ENCODE measurements around the gene FAM168B.

FAM168B gene

DNA sequence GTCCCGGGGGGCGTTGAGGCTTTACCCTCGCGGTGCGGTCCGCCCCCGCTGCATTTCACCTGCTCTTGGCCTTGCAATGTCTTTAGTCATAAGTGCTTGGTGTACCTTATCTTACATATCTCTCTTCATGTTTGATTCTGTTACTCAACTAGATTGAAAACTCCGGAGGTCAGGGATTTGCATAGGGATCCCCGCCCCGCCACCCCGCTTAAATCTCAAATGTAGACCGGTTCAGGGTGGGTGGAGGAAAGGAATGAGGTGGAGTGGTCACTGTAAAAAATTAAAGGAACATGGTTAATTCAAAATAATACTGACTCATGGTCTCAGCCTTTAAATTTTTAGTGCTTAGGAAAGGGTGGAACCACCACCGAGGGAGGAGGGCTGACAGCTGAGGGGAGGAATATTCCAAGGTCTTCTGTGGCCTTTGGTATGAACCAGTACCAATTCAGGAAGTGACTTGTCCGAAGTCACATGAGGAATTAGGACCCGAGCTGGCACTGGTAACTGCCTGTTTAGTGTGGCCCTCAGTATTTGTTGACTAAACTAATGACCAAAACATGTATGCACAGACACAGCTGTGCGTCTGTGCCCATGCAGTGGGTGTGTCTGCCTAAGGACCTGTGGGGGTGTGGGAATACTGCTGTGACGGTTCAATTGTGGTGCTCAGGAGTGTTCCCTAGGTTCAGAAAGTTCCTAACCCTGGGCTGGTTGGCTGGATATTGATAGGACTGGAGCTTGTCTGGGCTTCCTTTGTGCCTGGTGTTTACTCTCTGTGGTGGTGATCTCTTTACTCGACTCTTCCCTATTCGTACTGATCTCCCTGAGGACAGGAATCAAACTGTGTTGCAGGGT is 12.9 kb upstream of the FAM168B start:
- Histone ChIP-seq H3K4me3 (ENCODE audit: low read depth, low read length) (peak overlapping the region; percentile 95), H3K36me3 (replicated peaks) (no peaks in the 10 kb centered on the region), H3K27ac (peak overlapping the region; percentile 89), H3K27me3 (replicated peaks) (no peaks in the 10 kb centered on the region)
- in situ Hi-C loops (cut with HindIII; ENCODE audit: low pct_ligation_motif_present, low sequenced_read_pairs): no loop called here
- DNase-seq: peak; percentile 43
- no peak for TF ChIP-seq CTCF (IDR thresholded peaks at IDR 0.05; ENCODE audit: low read depth, low read length, missing control alignments)

DNA sequence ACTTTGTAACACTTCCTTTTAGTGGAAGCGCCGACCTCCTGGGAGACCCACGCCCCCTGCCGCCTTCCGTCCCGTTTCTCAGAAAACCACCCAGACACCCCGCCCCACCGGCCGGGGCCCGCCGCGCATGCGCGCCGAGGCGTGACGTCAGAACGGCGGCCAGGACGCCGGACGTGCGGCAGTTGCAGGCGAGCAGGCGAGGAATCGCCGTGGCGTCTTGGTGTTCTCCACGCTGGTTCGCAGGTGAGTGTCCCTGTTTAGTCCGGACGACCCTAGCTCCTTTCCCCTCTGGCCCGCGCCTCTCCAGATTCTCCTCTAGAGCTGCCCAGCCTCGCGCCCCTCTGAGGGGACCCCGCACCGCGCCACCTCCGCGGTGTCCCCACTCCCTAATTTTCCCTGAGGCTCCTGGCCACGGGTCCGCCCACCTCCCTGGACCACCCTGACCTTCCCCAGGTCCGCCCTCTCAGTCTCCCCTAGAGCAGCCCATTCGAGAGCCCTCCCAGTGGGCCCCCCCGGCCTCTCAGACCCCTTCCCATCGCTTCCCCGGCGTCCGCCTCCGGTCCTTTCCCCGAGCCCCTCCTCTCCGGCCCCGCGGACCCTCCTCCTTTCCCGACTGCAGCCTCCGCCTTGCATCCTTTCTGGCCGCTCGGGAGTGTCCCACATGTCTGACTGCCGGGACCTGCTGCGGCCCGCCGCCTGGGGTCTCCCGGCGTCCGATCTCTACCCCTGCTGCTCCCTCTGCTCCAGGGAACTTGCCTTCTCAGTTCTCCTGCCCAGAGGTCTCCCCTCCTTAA is 12.1 kb upstream of the FAM168B start, which contains the start of gene PLEKHB2:
Gene PLEKHB2 (plus strand): TSS at position 181 of the 794 bp plus-strand sequence. CDS start 15,606 bp downstream, outside the sequence.
- TF ChIP-seq CTCF (IDR thresholded peaks at IDR 0.05; ENCODE audit: low read depth, low read length, missing control alignments): peak; percentile 31
- peak within 1 kb of the TSS; percentile 89 for H3K27ac ChIP-seq
- H3K36me3 ChIP-seq (replicated peaks): no peaks in the 10 kb centered on the region
- peak; percentile 85 for DNase-seq
- H3K4me3 ChIP-seq (ENCODE audit: low read depth, low read length): peak within 1 kb of the TSS; percentile 95
- in situ Hi-C loops (cut with HindIII; ENCODE audit: low pct_ligation_motif_present, low sequenced_read_pairs): no loop called here
- H3K27me3 ChIP-seq (replicated peaks): no peaks in the 10 kb centered on the region

- no peak for TF ChIP-seq CTCF (IDR thresholded peaks at IDR 0.05; ENCODE audit: low read depth, low read length, missing control alignments)
- H3K36me3 ChIP-seq (replicated peaks): no peaks in the 10 kb centered on the region
- H3K4me3 ChIP-seq (ENCODE audit: low read depth, low read length): peak overlapping the region; percentile 95
- peak; percentile 39 for DNase-seq
- H3K27me3 ChIP-seq (replicated peaks): no peaks in the 10 kb centered on the region
- H3K27ac ChIP-seq: peak overlapping the region; percentile 89
- in situ Hi-C loops (cut with HindIII; ENCODE audit: low pct_ligation_motif_present, low sequenced_read_pairs): no loop called here
These were observed 11.4 kb upstream of the FAM168B start for GRCh38 chr2:131104487-131105155.

GRCh38 chr2:131103165-131103564 is 9.9 kb upstream of the FAM168B start:
- in situ Hi-C loops (cut with HindIII; ENCODE audit: low pct_ligation_motif_present, low sequenced_read_pairs): no loop called here
- no peak for TF ChIP-seq CTCF (IDR thresholded peaks at IDR 0.05; ENCODE audit: low read depth, low read length, missing control alignments)
- Histone ChIP-seq H3K36me3 (replicated peaks) (no peaks in the 10 kb centered on the region), H3K27ac (no peak overlapping the region), H3K4me3 (ENCODE audit: low read depth, low read length) (no peak overlapping the region), H3K27me3 (replicated peaks) (no peaks in the 10 kb centered on the region)
- DNase-seq: no peak

GRCh38 chr2:131094463-131095281 is 1.4 kb upstream of the FAM168B start:
- H3K27ac ChIP-seq: no peak overlapping the region
- no peak for DNase-seq

More at GRCh38 chr2:131094463-131095281, 1.4 kb upstream of the FAM168B start:
- no peak overlapping the region for H3K4me3 ChIP-seq (ENCODE audit: low read depth, low read length)
- H3K27me3 ChIP-seq (replicated peaks): no peaks in the 10 kb centered on the region
- no peaks in the 10 kb centered on the region for H3K36me3 ChIP-seq (replicated peaks)
- no peak for TF ChIP-seq CTCF (IDR thresholded peaks at IDR 0.05; ENCODE audit: low read depth, low read length, missing control alignments)
- in situ Hi-C loops (cut with HindIII; ENCODE audit: low pct_ligation_motif_present, low sequenced_read_pairs): no loop called here
